Caco-2 (cell line): ENCODE measurements around the gene BLOC1S1. TPM values are rescaled to one million over a fixed set of nuclear protein-coding genes. Genes with fewer than 3 reads are reported as not detected.

Source experiments
- BruUV-seq: library from RNA; stranded (reverse); fragments of 400-500 nt; replicated peaks from 2 replicates; lab custom pipeline; 2021; lab: Mats Ljungman, UMichigan
- CTCF ChIA-PET: fragments of 300-600 bp; sonication (Branson Sonifier 250); formaldehyde crosslinking; loops from one replicate; lab custom pipeline; 2022; ENCODE audit warnings: antibody characterized with exemption; lab: Charles Lee
- POLR2A ChIA-PET: fragments of 300-600 bp; sonication (Branson Sonifier 250); formaldehyde crosslinking; loops from one replicate; lab custom pipeline; 2022; ENCODE audit warnings: antibody characterized with exemption; lab: Charles Lee
- DNase-seq, 2 experiments: peaks; one replicate each; pipeline versions ENCODE4 v3.0.0 to v3.0.0-alpha.2; 2020 to 2022
- H3K27me3 ChIP-seq: replicated peaks from 2 replicates; pipeline ENCODE4 v1.6.0; 2011; ENCODE audit warnings: low read length; ENCODE audit not compliant: control insufficient read depth, insufficient read depth
- H3K36me3 ChIP-seq: 2 replicates; pipeline ENCODE4 v1.5.1; 2011; ENCODE audit warnings: low read length; ENCODE audit not compliant: control insufficient read depth, insufficient read depth
- H3K4me1 ChIP-seq: fragments of 250-450 bp; sonication (Bioruptor Pico); 2 replicates; pipeline ENCODE4 v1.5.1; 2020; ENCODE audit warnings: mild to moderate bottlenecking
- H3K4me3 ChIP-seq: 2 replicates; pipeline ENCODE4 v1.5.1; 2011; ENCODE audit warnings: low read depth, mild to moderate bottlenecking, control low read depth, low read length
- H3K9me3 ChIP-seq: fragments of 250-450 bp; sonication (Bioruptor Pico); 2 replicates; pipeline ENCODE4 v1.5.1; 2020; ENCODE audit warnings: mild to moderate bottlenecking, moderate library complexity
- H3K27ac Mint-ChIP-seq: one replicate; pipeline ENCODE4 v1.8.0; 2022; ENCODE audit warnings: mixed read lengths; ENCODE audit not compliant: unreplicated experiment
- H3K27me3 Mint-ChIP-seq: one replicate; pipeline ENCODE4 v1.8.0; 2022; ENCODE audit warnings: mixed read lengths; ENCODE audit not compliant: insufficient read depth, unreplicated experiment
- H3K36me3 Mint-ChIP-seq: one replicate; pipeline ENCODE4 v1.8.0; 2022; ENCODE audit warnings: mild to moderate bottlenecking, mixed read lengths; ENCODE audit not compliant: insufficient read depth, unreplicated experiment
- H3K4me1 Mint-ChIP-seq: one replicate; pipeline ENCODE4 v1.8.0; 2022; ENCODE audit warnings: low read depth, mixed read lengths; ENCODE audit not compliant: unreplicated experiment
- H3K4me3 Mint-ChIP-seq: one replicate; pipeline ENCODE4 v1.8.0; 2022; ENCODE audit warnings: mild to moderate bottlenecking, moderate library complexity, mixed read lengths; ENCODE audit not compliant: unreplicated experiment
- H3K9me3 Mint-ChIP-seq: one replicate; pipeline ENCODE4 v1.8.0; 2022; ENCODE audit warnings: mixed read lengths; ENCODE audit not compliant: unreplicated experiment
- CTCF ChIP-seq, 2 experiments: fragments of 200-600 bp in 1 of 2; IDR thresholded peaks; 1 replicate in 1 of 2; 2 replicates in 1 of 2; pipeline versions ENCODE4 v1.5.1 to v1.8.0; 2011 to 2022; ENCODE audit warnings: antibody characterized with exemption in 1 of 2, control low read depth in 1 of 2, inconsistent platforms in 1 of 2, low read depth in 1 of 2, low read length in 1 of 2, mild to moderate bottlenecking in 1 of 2, moderate library complexity in 1 of 2; ENCODE audit not compliant: insufficient read depth in 1 of 2, severe bottlenecking in 1 of 2, unreplicated experiment in 1 of 2
- intact Hi-C: fragments of 100-400 bp; cut with micrococcal nuclease; formaldehyde crosslinking; loops from one replicate; pipeline ENCODE4 v1.10.0; 2022; ENCODE audit not compliant: unreplicated experiment
- total RNA-seq: library from RNA; stranded (reverse); gene quantifications from 2 replicates; pipeline ENCODE4 v1.2.3, GENCODE V29; 2022

BLOC1S1 gene
- total RNA-seq, 1 experiment from 2014 or later, result 73.7 TPM

- Mint-ChIP-seq H3K4me1 (no peaks in the 10 kb centered on the region), H3K36me3 (peaks cover 70% of the 10 kb centered on the region), H3K27me3 (no peaks in the 10 kb centered on the region), H3K9me3 (no peaks in the 10 kb centered on the region), H3K27ac (no peak overlapping the region), H3K4me3 (no peak overlapping the region)
- ChIA-PET POLR2A (no interaction called here), CTCF (no interaction called here)
- Histone ChIP-seq H3K9me3 (no peaks in the 10 kb centered on the region), H3K4me1 (no peaks in the 10 kb centered on the region), H3K36me3 (peaks cover 4% of the 10 kb centered on the region), H3K27me3 (no peaks in the 10 kb centered on the region), H3K4me3 (no peak overlapping the region)
- TF ChIP-seq CTCF (IDR thresholded peaks at IDR 0.05; ENCODE audit: insufficient read depth in 1 of 2, low read depth in 1 of 2, low read length in 1 of 2, severe bottlenecking in 1 of 2, unreplicated experiment in 1 of 2), result no peak
- intact Hi-C loops, result no loop called here
- no peak for DNase-seq
- no TSS peak for BruUV-seq
These were observed 44.8 kb downstream of the BLOC1S1 start for GRCh38 chr12:55760663-55761062.

- H3K36me3 Mint-ChIP-seq, result peaks cover 72% of the 10 kb centered on the region
- no peak for DNase-seq
- POLR2A ChIA-PET, result no interaction called here
- Histone ChIP-seq H3K9me3 (no peaks in the 10 kb centered on the region), H3K36me3 (peaks cover under 1% of the 10 kb centered on the region; the same call in 1 of the 2 replicates), H3K4me1 (no peaks in the 10 kb centered on the region), H3K4me3 (no peak overlapping the region), H3K27me3 (no peaks in the 10 kb centered on the region)
- H3K27me3 Mint-ChIP-seq, result no peaks in the 10 kb centered on the region
- H3K27ac Mint-ChIP-seq, result no peak overlapping the region
- no TSS peak for BruUV-seq
- TF ChIP-seq CTCF (IDR thresholded peaks at IDR 0.05; ENCODE audit: insufficient read depth in 1 of 2, low read depth in 1 of 2, low read length in 1 of 2, severe bottlenecking in 1 of 2, unreplicated experiment in 1 of 2), result no peak
- no peak overlapping the region for H3K4me3 Mint-ChIP-seq
- no peaks in the 10 kb centered on the region for H3K4me1 Mint-ChIP-seq
- intact Hi-C loops, result no loop called here
- H3K9me3 Mint-ChIP-seq, result no peaks in the 10 kb centered on the region
- CTCF ChIA-PET, result no interaction called here
These were observed 46.8 kb downstream of the BLOC1S1 start for GRCh38 chr12:55762646-55763045.

- intact Hi-C loops, result no loop called here
- H3K27me3 ChIP-seq, result no peaks in the 10 kb centered on the region
- H3K4me1 ChIP-seq, result no peaks in the 10 kb centered on the region
- H3K36me3 ChIP-seq, result peaks cover 2% of the 10 kb centered on the region; the same call in 1 of the 2 replicates
- DNase-seq, result no peak
- H3K9me3 ChIP-seq, result no peaks in the 10 kb centered on the region
- Mint-ChIP-seq H3K27me3 (no peaks in the 10 kb centered on the region), H3K4me3 (no peak overlapping the region), H3K4me1 (peaks cover 7% of the 10 kb centered on the region), H3K9me3 (no peaks in the 10 kb centered on the region), H3K27ac (peak overlapping the region; percentile 11), H3K36me3 (peaks cover 55% of the 10 kb centered on the region)
- ChIA-PET POLR2A (no interaction called here), CTCF (no interaction called here)
- H3K4me3 ChIP-seq, result no peak overlapping the region
- TF ChIP-seq CTCF (IDR thresholded peaks at IDR 0.05; ENCODE audit: insufficient read depth in 1 of 2, low read depth in 1 of 2, low read length in 1 of 2, severe bottlenecking in 1 of 2, unreplicated experiment in 1 of 2), result no peak
- no TSS peak for BruUV-seq
These were observed 50.0 kb downstream of the BLOC1S1 start for GRCh38 chr12:55765736-55766290.
